Measurements from ENCODE around the gene KIF24.

The KIF24 gene

DNA sequence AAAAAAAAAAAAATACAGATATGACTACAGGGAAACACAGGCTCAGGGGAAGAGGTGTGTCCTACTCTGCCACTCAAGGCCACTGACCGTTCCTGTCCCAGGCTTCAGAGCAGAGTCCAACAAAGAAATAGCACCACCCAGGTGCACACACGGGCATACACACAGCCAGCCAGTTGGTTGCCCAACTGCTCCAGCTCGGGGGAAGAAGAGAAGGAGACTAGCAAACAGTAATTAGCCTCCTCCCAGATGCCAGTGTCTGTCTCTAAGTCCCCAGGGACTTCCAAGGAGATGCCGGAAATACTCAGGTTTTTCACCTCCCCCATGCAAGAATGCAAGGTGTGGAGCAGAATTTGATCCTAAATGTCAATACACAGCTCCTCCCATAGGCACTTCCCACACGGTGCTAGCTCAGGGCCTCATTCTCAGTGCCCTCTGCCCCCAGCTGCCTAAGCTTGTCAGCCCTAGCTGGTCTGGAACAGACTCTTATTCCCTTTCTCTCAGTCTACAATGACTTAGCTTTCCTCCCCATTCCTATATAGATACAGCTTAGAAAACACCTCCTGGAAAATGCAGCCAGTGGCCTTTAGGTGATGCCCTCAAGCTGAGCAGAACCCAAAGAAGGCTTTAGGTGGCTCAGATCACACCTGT is 46.0 kb upstream of the KIF24 start:
- no peak overlapping the region for H3K27ac ChIP-seq (ENCODE audit: insufficient read depth in 1 of 2, low read depth in 1 of 2, low read length in 2 of 2, poor library complexity in 1 of 2, severe bottlenecking in 2 of 2)
- no peak overlapping the region for H3K4me3 ChIP-seq (ENCODE audit: control insufficient read depth in 1 of 7, extremely low read depth in 1 of 7, insufficient read depth in 4 of 7, low read depth in 2 of 7, low read length in 6 of 7)
- WGBS (ENCODE audit: insufficient coverage): 75% methylated on average over 3 of the region's 5 CpGs

DNA sequence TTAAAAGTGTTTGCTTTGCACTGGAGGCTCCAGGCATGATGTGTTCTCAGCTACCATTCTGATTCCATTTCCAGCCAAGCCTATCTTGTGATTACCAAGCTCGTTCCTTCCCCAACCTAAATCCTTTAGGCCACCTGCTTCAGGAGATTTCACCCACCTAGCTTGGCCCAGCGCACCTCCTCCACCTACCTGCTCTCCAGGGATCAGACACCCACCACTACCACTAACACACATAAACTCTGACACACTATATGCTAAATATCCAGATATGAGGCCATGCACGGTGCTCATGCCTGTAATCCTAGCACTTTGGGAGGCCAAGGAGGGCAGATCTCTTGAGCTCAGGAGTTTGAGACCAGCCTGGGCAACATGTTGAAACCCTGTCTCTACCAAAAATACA is 45.3 kb upstream of the KIF24 start:
- no peak for DNase-seq
- Histone ChIP-seq H3K4me1 (ENCODE audit: control extremely low read depth in 1 of 4, control insufficient read depth in 4 of 4, insufficient read depth in 4 of 4, low read length in 3 of 4) (peaks cover 0 to 22% (median 18%) of the 10 kb centered on the region in 4 experiments), H3K9me3 (ENCODE audit: control extremely low read depth in 1 of 5, control insufficient read depth in 4 of 5, insufficient read depth in 2 of 5, low read depth in 1 of 5, low read length in 4 of 5) (peaks cover 0 to 14% (median 5%) of the 10 kb centered on the region in 5 experiments), H3K4me3 (ENCODE audit: control insufficient read depth in 1 of 7, extremely low read depth in 1 of 7, insufficient read depth in 4 of 7, low read depth in 2 of 7, low read length in 6 of 7) (no peak overlapping the region), H3K27me3 (replicated peaks in 2 of 5; ENCODE audit: control insufficient read depth in 4 of 5, insufficient read depth in 5 of 5, low read length in 4 of 5) (no peaks in the 10 kb centered on the region), H3K27ac (ENCODE audit: insufficient read depth in 1 of 2, low read depth in 1 of 2, low read length in 2 of 2, poor library complexity in 1 of 2, severe bottlenecking in 2 of 2) (no peak overlapping the region), H3K36me3 (ENCODE audit: control insufficient read depth in 4 of 4, insufficient read depth in 4 of 4, low read length in 3 of 4) (peaks cover 0 to 23% (median 11%) of the 10 kb centered on the region in 4 experiments)
- POLR2A ChIA-PET: no interaction called here
- 91% methylated on average over 3 of the region's 3 CpGs for WGBS (ENCODE audit: insufficient coverage)
- CTCF ChIA-PET: interaction anchor here (1.0 to 10.1 kb wide), 2 partner anchors 29 to 41 kb away, joined by 3 to 216 read pairs; no protein-coding TSS in a partner anchor

More for the DNA sequence above, 46.0 kb upstream of the KIF24 start:
- ChIA-PET POLR2A (interaction anchor here (0.5 kb wide), 1 partner anchor 280 kb away, joined by 4 read pairs; no protein-coding TSS in a partner anchor), CTCF (interaction anchor here (0.9 to 10.1 kb wide), 4 partner anchors 10 to 232 kb away, joined by 3 to 216 read pairs (median 12); no protein-coding TSS in a partner anchor)
- Histone ChIP-seq H3K36me3 (ENCODE audit: control insufficient read depth in 4 of 4, insufficient read depth in 4 of 4, low read length in 3 of 4) (peaks cover 0 to 19% (median 11%) of the 10 kb centered on the region in 4 experiments), H3K9me3 (ENCODE audit: control extremely low read depth in 1 of 5, control insufficient read depth in 4 of 5, insufficient read depth in 2 of 5, low read depth in 1 of 5, low read length in 4 of 5) (peaks cover 0 to 14% (median 5%) of the 10 kb centered on the region in 5 experiments), H3K4me1 (ENCODE audit: control extremely low read depth in 1 of 4, control insufficient read depth in 4 of 4, insufficient read depth in 4 of 4, low read length in 3 of 4) (peaks cover 0 to 29% (median 25%) of the 10 kb centered on the region in 4 experiments), H3K27me3 (replicated peaks in 2 of 5; ENCODE audit: control insufficient read depth in 4 of 5, insufficient read depth in 5 of 5, low read length in 4 of 5) (peaks cover 0 to 3% (median 0%) of the 10 kb centered on the region in 5 experiments)
- DNase-seq: no peak

DNA sequence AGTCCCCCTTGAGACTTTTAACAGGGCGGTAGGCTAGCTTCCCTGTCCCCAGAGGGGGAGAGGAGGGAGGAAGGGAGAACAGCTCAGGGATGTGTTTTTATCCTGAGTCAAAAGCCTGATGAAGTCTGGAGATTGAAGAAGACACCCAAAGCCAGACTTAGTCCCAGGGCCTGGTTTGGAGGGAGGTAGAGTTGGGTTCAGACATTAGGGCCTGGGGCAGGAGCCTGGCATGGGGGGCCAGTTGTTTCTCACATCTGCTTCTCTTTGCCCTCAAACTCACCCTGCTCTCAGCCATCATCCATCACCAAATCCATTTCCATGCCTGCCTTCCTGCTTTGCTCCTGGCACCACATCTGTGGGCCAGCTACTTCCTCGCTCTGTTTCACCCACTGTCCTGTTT is 44.7 kb upstream of the KIF24 start:
- 88% methylated on average over 2 of the region's 2 CpGs for WGBS (ENCODE audit: insufficient coverage)

DNA sequence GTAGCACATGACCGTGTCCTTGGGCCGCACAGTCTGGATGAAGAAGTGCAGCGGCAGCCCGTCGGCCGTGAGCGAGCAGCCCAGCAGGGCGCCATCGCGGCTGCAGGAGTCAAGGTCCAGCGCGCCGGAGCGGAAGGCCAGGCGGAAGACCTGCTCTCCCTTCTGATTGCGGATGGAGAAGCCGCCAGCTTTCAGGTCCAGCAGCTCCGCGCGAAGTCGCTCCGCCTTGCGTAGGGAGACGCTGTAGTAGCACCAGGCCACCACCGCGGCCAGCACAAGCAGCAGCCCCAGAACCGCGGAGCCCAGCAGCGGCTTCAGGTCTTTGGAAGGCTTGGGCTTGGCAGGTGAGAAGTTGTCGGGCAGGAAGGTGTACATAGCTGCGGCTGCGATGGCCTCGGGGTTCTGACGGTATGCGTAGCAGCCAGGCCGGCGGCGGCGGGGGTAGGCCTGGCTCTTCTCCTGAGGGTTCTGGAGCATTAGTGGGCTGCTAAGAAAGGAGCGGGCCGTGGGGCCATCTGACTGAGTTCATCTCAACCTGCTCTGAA is 43.5 kb upstream of the KIF24 start:
- peaks cover 0 to 17% (median 5%) of the 10 kb centered on the region in 5 experiments for H3K9me3 ChIP-seq (ENCODE audit: control extremely low read depth in 1 of 5, control insufficient read depth in 4 of 5, insufficient read depth in 2 of 5, low read depth in 1 of 5, low read length in 4 of 5)
- H3K27ac ChIP-seq (ENCODE audit: insufficient read depth in 1 of 2, low read depth in 1 of 2, low read length in 2 of 2, poor library complexity in 1 of 2, severe bottlenecking in 2 of 2): no peak overlapping the region
- no peaks in the 10 kb centered on the region for H3K27me3 ChIP-seq (replicated peaks in 2 of 5; ENCODE audit: control insufficient read depth in 4 of 5, insufficient read depth in 5 of 5, low read length in 4 of 5)
- peaks cover 0 to 26% (median 11%) of the 10 kb centered on the region in 4 experiments for H3K36me3 ChIP-seq (ENCODE audit: control insufficient read depth in 4 of 4, insufficient read depth in 4 of 4, low read length in 3 of 4)
- CTCF ChIA-PET: interaction anchor here (1.1 to 10.1 kb wide), 3 partner anchors 9 to 39 kb away, joined by 3 to 216 read pairs (median 4); no protein-coding TSS in a partner anchor
- no peak overlapping the region for H3K4me3 ChIP-seq (ENCODE audit: control insufficient read depth in 1 of 7, extremely low read depth in 1 of 7, insufficient read depth in 4 of 7, low read depth in 2 of 7, low read length in 6 of 7)
- 97% methylated on average over 40 of the region's 41 CpGs for WGBS (ENCODE audit: insufficient coverage)
- H3K4me1 ChIP-seq (ENCODE audit: control extremely low read depth in 1 of 4, control insufficient read depth in 4 of 4, insufficient read depth in 4 of 4, low read length in 3 of 4): peaks cover 0 to 19% (median 18%) of the 10 kb centered on the region in 4 experiments
- POLR2A ChIA-PET: no interaction called here
- no peak for DNase-seq

More for the DNA sequence above, 44.7 kb upstream of the KIF24 start:
- Histone ChIP-seq H3K27ac (ENCODE audit: insufficient read depth in 1 of 2, low read depth in 1 of 2, low read length in 2 of 2, poor library complexity in 1 of 2, severe bottlenecking in 2 of 2) (no peak overlapping the region), H3K9me3 (ENCODE audit: control extremely low read depth in 1 of 5, control insufficient read depth in 4 of 5, insufficient read depth in 2 of 5, low read depth in 1 of 5, low read length in 4 of 5) (peaks cover 0 to 14% (median 5%) of the 10 kb centered on the region in 5 experiments), H3K4me3 (ENCODE audit: control insufficient read depth in 1 of 7, extremely low read depth in 1 of 7, insufficient read depth in 4 of 7, low read depth in 2 of 7, low read length in 6 of 7) (no peak overlapping the region), H3K4me1 (ENCODE audit: control extremely low read depth in 1 of 4, control insufficient read depth in 4 of 4, insufficient read depth in 4 of 4, low read length in 3 of 4) (peaks cover 0 to 20% (median 18%) of the 10 kb centered on the region in 4 experiments), H3K27me3 (replicated peaks in 2 of 5; ENCODE audit: control insufficient read depth in 4 of 5, insufficient read depth in 5 of 5, low read length in 4 of 5) (no peaks in the 10 kb centered on the region), H3K36me3 (ENCODE audit: control insufficient read depth in 4 of 4, insufficient read depth in 4 of 4, low read length in 3 of 4) (peaks cover 0 to 23% (median 11%) of the 10 kb centered on the region in 4 experiments)
- ChIA-PET POLR2A (no interaction called here), CTCF (interaction anchor here (1.0 to 10.1 kb wide), 4 partner anchors 11 to 40 kb away, joined by 3 to 216 read pairs (median 4); no protein-coding TSS in a partner anchor)
- DNase-seq: no peak

DNA sequence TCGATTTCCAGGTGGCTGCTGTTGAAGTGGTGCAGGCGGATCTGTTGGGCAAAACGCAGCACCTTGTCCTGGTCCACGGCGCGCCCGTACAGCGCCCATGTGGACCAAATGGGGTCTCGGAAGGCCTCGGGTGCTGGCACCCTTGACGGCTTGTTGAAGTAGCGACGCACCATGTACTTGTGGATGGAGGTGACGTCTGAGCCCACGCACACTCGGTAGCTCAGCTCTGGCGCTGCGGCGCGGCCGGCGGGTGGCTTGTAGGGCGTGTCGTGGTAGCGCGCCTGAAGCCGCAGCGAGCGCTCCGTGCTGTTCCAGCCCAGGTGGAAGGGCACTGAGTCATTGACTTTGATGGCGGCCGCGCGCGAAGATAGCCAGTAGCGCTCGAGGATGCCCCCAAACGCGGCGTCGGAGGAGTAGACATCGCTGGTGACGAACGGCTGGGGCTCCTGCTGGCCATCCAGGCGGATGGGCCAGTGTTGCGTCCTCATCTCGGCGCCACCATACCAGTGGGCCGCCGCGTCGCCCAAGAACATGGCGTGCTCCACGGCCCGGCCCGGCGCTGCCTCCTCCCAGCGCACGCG is 42.9 kb upstream of the KIF24 start:
- ChIA-PET POLR2A (no interaction called here), CTCF (interaction anchor here (1.1 to 10.1 kb wide), 2 partner anchors 37 to 39 kb away, joined by 4 to 216 read pairs; no protein-coding TSS in a partner anchor)
- 95% methylated on average over 54 of the region's 60 CpGs for WGBS (ENCODE audit: insufficient coverage)
- no peak for DNase-seq
- Histone ChIP-seq H3K9me3 (ENCODE audit: control extremely low read depth in 1 of 5, control insufficient read depth in 4 of 5, insufficient read depth in 2 of 5, low read depth in 1 of 5, low read length in 4 of 5) (peaks cover 0 to 17% (median 5%) of the 10 kb centered on the region in 5 experiments), H3K4me3 (ENCODE audit: control insufficient read depth in 1 of 7, extremely low read depth in 1 of 7, insufficient read depth in 4 of 7, low read depth in 2 of 7, low read length in 6 of 7) (no peak overlapping the region), H3K27ac (ENCODE audit: insufficient read depth in 1 of 2, low read depth in 1 of 2, low read length in 2 of 2, poor library complexity in 1 of 2, severe bottlenecking in 2 of 2) (no peak overlapping the region), H3K27me3 (replicated peaks in 2 of 5; ENCODE audit: control insufficient read depth in 4 of 5, insufficient read depth in 5 of 5, low read length in 4 of 5) (no peaks in the 10 kb centered on the region), H3K36me3 (ENCODE audit: control insufficient read depth in 4 of 4, insufficient read depth in 4 of 4, low read length in 3 of 4) (peaks cover 0 to 26% (median 11%) of the 10 kb centered on the region in 4 experiments), H3K4me1 (ENCODE audit: control extremely low read depth in 1 of 4, control insufficient read depth in 4 of 4, insufficient read depth in 4 of 4, low read length in 3 of 4) (peaks cover 0 to 16% (median 13%) of the 10 kb centered on the region in 4 experiments)

DNA sequence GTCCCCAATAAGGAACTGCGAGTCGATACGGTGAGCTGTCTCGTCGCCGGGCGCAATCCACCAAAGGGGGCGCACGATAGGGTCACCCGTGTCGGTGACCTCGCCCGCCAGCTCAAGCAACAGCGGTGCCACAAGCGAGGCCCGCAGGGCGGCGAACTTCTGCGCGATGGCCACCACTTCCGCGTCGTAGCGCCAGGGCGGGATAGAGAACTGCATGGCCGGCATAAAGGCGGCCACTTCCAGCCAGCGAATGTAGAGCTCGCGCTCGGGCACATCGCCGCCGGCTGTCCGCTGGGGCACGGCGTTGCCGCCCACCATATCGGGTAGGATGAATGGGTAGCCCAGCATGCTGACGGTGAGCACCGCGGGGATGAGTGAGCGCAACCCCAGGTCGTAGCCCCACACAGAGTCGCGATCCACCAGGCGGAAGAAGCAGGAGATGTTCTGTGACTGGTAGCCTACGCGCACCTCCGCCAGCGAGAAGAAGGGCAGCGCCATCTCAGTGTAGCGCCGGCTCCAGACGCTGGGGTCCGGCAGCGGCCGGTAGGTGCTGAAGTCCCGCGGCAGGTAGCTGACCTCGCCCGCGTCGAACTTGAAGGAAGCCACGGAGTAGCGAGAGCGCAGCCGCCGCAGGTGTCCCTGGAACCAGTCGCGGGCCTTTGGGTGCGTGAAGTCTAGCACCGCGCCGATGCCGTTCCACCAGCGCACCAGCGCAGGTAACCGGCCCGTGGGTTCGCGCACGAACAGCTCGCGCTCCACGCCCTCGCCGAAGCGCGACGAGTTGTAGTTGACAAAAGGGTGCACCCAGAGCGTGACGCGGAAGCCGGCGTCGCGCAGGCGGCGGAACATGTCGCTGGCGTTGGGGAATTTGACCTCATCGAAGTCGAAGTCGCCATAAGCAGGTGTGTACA is 42.2 kb upstream of the KIF24 start:
- peaks cover 0 to 26% (median 11%) of the 10 kb centered on the region in 4 experiments for H3K36me3 ChIP-seq (ENCODE audit: control insufficient read depth in 4 of 4, insufficient read depth in 4 of 4, low read length in 3 of 4)
- CTCF ChIA-PET: interaction anchor here (0.8 to 1.1 kb wide), 3 partner anchors 8 to 39 kb away, joined by 3 to 5 read pairs (median 4); no protein-coding TSS in a partner anchor
- 84% methylated on average over 100 of the region's 105 CpGs for WGBS (ENCODE audit: insufficient coverage)
- no peaks in the 10 kb centered on the region for H3K27me3 ChIP-seq (replicated peaks in 2 of 5; ENCODE audit: control insufficient read depth in 4 of 5, insufficient read depth in 5 of 5, low read length in 4 of 5)
- POLR2A ChIA-PET: no interaction called here
- H3K27ac ChIP-seq (ENCODE audit: insufficient read depth in 1 of 2, low read depth in 1 of 2, low read length in 2 of 2, poor library complexity in 1 of 2, severe bottlenecking in 2 of 2): no peak overlapping the region
- peaks cover 0 to 12% (median 10%) of the 10 kb centered on the region in 4 experiments for H3K4me1 ChIP-seq (ENCODE audit: control extremely low read depth in 1 of 4, control insufficient read depth in 4 of 4, insufficient read depth in 4 of 4, low read length in 3 of 4)
- H3K4me3 ChIP-seq (ENCODE audit: control insufficient read depth in 1 of 7, extremely low read depth in 1 of 7, insufficient read depth in 4 of 7, low read depth in 2 of 7, low read length in 6 of 7): peak overlapping the region in 1 of 7 experiments; percentile 26
- peaks cover 0 to 17% (median 5%) of the 10 kb centered on the region in 5 experiments for H3K9me3 ChIP-seq (ENCODE audit: control extremely low read depth in 1 of 5, control insufficient read depth in 4 of 5, insufficient read depth in 2 of 5, low read depth in 1 of 5, low read length in 4 of 5)
- peak in 2 of 3 donors; percentile 40 to 60 for DNase-seq
